ELF-1 (cell line): ENCODE results near the gene PKD1.

Source experiments
- DNase-seq: peaks from one replicate; pipeline ENCODE4 v3.0.0-alpha.2; 2016; ENCODE audit warnings: low read depth, low spot score

PKD1 gene

DNA sequence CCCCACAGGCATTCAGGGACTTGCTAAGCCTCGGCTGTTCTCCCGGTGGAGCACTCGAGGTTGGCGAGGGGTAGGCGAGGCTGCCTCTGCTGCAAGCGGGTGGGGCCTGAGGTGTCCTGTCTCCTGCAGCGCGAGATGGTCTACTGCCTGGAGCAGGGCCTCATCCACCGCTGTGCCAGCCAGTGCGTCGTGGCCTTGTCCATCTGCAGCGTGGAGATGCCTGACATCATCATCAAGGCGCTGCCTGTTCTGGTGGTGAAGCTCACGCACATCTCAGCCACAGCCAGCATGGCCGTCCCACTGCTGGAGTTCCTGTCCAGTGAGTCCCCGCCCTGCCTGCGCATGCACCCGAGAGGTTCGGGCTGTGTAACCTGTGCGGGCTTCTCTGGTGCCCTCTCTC is 61.6 kb downstream of the PKD1 start:
- DNase-seq: no peak

DNA sequence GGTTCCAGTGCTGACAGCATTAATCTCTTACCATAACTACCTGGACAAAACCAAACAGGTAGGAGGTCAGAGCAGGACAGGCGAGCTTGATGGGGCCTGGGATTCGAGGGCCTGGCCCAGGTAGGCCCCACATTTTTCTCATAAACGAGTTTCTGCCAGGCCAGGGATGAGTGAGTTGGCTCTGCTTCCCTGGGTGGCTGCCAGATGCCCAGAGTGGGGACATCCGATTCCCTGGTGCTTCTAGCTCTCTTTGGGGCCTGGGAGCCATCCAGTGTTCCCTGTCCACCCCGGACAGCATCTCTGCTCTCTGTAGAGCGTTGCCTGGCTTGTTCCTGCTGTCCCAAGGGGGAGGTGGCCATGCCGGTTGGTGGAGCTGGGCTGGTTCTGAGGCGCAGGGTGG is 62.8 kb downstream of the PKD1 start:
- DNase-seq: no peak

- DNase-seq: no peak
These were observed 64.1 kb downstream of the PKD1 start for GRCh38 chr16:2071454-2072202.

GRCh38 chr16:2070576-2071453 is 64.9 kb downstream of the PKD1 start:
- no peak for DNase-seq

- DNase-seq: no peak
These were observed 69.6 kb downstream of the PKD1 start for GRCh38 chr16:2066139-2066538.

GRCh38 chr16:2064368-2064945 is 71.2 kb downstream of the PKD1 start:
- no peak for DNase-seq

DNA sequence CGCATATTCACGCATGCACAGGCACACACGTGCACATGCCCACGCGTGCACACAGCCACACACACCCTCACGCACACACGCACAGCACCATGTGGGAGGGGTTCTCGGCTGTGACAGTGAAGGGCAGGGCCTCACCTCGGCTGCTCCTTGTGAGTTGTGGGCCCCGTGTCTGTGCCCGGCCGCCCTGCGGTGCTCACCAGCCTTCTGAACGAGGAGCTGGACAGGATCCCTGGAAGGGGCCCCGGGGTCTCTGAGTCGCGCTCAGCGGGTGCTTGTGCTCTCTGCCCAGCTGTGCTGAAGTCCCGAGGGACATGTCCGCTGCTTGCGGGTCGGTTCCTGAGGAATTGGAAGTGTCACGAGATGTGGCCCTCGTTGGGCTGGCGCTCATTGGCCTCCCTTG is 71.8 kb downstream of the PKD1 start:
- no peak for DNase-seq

DNA sequence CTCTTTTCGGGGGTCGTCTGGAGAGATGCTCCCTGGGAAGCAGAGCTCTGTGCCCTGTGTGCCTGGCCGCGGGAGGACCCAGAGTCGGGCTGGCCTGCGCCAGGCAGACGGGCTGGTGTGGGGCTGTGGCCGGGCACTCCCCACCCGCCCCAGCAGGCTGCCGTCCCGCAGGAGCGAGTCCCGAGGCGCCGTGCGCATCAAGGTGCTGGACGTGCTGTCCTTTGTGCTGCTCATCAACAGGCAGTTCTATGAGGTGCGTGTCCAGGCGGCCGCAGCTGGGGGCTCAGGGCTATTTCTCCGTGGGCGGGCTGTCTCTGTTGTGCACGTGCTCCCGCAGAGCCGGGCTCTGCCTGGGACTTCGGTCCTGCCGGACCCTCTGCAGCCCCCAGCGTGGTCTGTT is 72.9 kb downstream of the PKD1 start:
- DNase-seq: no peak

- no peak for DNase-seq
These were observed 74.2 kb downstream of the PKD1 start for GRCh38 chr16:2061526-2061925.

- DNase-seq: no peak
These were observed 74.7 kb downstream of the PKD1 start for GRCh38 chr16:2061023-2061422.

DNA sequence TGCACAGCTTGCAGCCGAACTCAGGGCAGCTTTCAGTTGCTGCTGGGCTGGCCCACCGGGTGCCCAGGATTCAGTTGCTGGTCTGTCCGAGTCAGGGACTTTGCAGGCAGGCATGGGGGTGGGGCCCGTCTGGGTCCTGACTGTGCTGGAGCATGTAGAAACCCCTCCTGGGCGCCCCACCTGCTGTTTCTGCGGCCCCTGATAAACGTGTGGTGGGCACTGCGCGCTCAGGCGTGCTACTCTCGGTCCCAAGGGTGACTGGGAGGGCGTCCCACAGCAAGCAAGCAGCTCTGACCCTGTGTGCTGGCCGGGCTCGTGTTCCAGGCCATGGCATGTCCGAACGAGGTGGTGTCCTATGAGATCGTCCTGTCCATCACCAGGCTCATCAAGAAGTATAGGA is 75.4 kb downstream of the PKD1 start:
- no peak for DNase-seq

- DNase-seq: no peak
These were observed 76.8 kb downstream of the PKD1 start for GRCh38 chr16:2058872-2059271.

GRCh38 chr16:2058420-2058819 is 77.3 kb downstream of the PKD1 start:
- DNase-seq: no peak

- no peak for DNase-seq
These were observed 78.3 kb downstream of the PKD1 start for GRCh38 chr16:2057438-2057837.

- peak; percentile 36 for DNase-seq
These were observed 78.9 kb downstream of the PKD1 start for GRCh38 chr16:2056681-2057407.

- DNase-seq: peak; percentile 20
These were observed 79.6 kb downstream of the PKD1 start for GRCh38 chr16:2056077-2056476.

GRCh38 chr16:2054543-2055245 is 81.0 kb downstream of the PKD1 start:
- DNase-seq: no peak

DNA sequence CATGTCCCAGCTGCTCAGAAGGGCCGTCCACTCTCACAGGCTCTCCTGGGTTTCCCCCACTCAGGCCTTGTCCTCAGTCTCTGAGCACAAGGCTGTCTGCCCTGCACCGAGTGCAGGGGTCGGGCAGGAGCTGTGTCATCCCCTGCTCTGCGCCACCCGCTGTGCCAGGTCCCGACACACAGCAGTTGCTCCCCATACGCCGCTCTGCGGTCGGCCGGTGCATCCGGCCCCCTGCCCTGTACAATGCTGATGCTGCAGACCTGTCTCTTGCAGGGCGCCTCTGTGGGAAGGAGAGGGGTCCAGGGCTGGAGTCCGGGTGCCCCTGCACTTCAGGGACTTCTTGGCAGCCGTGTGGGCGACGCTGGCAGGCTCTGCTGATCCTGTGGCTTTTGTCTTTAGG is 81.8 kb downstream of the PKD1 start:
- DNase-seq: no peak

GRCh38 chr16:2053211-2053610 is 82.5 kb downstream of the PKD1 start:
- DNase-seq: no peak

DNA sequence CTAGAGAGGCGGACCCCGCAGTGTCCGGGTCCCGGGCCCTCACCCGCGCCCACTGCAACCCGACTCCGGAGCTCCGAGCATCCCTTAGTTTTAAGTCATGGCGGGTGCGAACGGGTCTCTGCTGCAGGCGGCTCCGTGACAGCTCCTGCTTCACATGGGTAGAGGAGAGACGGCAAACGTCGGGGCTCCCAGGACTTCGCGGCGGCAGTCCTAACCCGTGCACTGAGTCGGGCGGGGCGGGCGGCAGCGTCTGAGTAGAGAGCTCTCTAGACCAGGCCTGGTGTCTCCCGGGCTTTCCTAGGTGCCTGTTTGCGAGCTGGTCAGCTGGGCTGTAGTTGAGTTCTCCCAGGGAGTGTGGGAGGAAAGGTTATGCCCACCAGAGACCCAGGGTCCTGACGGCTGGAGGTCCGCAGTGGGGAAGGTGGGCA is 87.6 kb downstream of the PKD1 start:
- DNase-seq: no peak
